Measurements from ENCODE around the gene MBNL1. TPM values are rescaled to one million over a fixed set of nuclear protein-coding genes. Genes with fewer than 3 reads are reported as not detected.
"Not testable (repeated sequence)": the region's sequence is repeated elsewhere in the genome, so short reads cannot be mapped to it uniquely, and the experiment has no call there.

Gene MBNL1
- total RNA-seq, 1 donor from 2014 or later = 311 TPM

DNA sequence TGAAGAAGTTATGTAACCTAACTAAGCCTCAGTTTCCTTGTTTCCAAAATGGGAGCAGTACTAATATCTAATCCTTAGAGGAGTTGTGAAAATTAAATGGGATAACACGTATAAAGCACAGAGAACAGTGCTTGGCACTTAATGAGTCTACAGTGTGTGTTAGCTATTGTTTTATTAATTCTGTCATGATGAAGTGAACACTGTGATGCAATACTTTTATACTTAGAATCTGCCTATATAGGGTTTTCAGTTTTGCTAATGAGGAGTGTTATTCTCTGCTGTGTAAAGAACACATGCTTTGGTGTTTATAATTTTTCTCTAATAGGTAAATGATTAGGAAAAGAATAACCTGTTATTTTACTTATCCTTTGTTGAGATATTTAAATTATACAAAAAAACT, 65.2 kb downstream of the MBNL1 start:
- H3K27ac ChIP-seq = no peak overlapping the region
- intact Hi-C loops (cut with DNase I) = no loop called here

GRCh38 chr3:152334761-152335160, 66.0 kb downstream of the MBNL1 start:
- intact Hi-C loops (cut with DNase I) = no loop called here
- no peak for DNase-seq (ENCODE audit: extremely low spot score in 2 of 2)
- H3K9me3 ChIP-seq = no peaks in the 10 kb centered on the region
- H3K36me3 ChIP-seq = no peaks in the 10 kb centered on the region
- no peak overlapping the region for H3K27ac ChIP-seq
- H3K4me1 ChIP-seq = peaks cover 61% of the 10 kb centered on the region
- no peak overlapping the region for H3K4me3 ChIP-seq
- no peaks in the 10 kb centered on the region for H3K27me3 ChIP-seq
- TF ChIP-seq CTCF (IDR thresholded peaks at IDR 0.05) (no peak), POLR2A (IDR thresholded peaks at IDR 0.05) (no peak), POLR2AphosphoS5 (IDR thresholded peaks at IDR 0.05; ENCODE audit: insufficient read depth in 1 of 2, low read depth in 1 of 2) (no peak)

More for the DNA sequence above, 65.2 kb downstream of the MBNL1 start:
- Histone ChIP-seq H3K4me3 (no peak overlapping the region), H3K36me3 (no peaks in the 10 kb centered on the region), H3K4me1 (peaks cover 64% of the 10 kb centered on the region), H3K9me3 (no peaks in the 10 kb centered on the region), H3K27me3 (no peaks in the 10 kb centered on the region)
- TF ChIP-seq POLR2A (IDR thresholded peaks at IDR 0.05) (no peak), CTCF (IDR thresholded peaks at IDR 0.05) (no peak), POLR2AphosphoS5 (IDR thresholded peaks at IDR 0.05; ENCODE audit: insufficient read depth in 1 of 2, low read depth in 1 of 2) (no peak)
- no peak for DNase-seq (ENCODE audit: extremely low spot score in 2 of 2)

DNA sequence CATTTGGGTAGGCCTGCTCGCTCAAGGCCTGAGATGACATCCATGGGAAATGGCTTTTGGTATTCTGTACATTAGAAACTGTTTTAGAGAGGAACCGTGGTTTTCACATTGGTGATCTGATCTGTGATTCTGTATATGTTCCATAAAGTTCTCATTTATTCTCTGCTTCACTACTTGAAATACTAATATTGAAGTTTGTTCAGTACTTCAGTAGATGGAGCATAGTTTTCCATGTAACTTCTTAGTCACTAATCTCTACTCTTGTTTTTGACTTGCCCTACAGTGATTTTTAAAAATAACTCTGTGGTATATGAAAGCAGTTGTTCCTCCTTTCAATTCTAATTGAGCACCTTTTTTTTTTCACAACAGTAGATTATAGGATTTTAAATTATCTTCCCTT, 66.5 kb downstream of the MBNL1 start:
- no peak for TF ChIP-seq CTCF (IDR thresholded peaks at IDR 0.05)
- no peak for TF ChIP-seq POLR2A (IDR thresholded peaks at IDR 0.05)
- no peak for TF ChIP-seq POLR2AphosphoS5 (IDR thresholded peaks at IDR 0.05; ENCODE audit: insufficient read depth in 1 of 2, low read depth in 1 of 2)
- Histone ChIP-seq H3K4me1 (peaks cover 61% of the 10 kb centered on the region), H3K27ac (no peak overlapping the region), H3K36me3 (peaks cover 0 to 3% of the 10 kb centered on the region in 2 donors), H3K4me3 (no peak overlapping the region), H3K9me3 (no peaks in the 10 kb centered on the region), H3K27me3 (no peaks in the 10 kb centered on the region)
- intact Hi-C loops (cut with DNase I) = no loop called here
- DNase-seq (ENCODE audit: extremely low spot score in 2 of 2) = no peak

GRCh38 chr3:152337337-152337736, 68.6 kb downstream of the MBNL1 start:
- not testable (repeated sequence) for H3K27ac ChIP-seq, H3K9me3 ChIP-seq

DNA sequence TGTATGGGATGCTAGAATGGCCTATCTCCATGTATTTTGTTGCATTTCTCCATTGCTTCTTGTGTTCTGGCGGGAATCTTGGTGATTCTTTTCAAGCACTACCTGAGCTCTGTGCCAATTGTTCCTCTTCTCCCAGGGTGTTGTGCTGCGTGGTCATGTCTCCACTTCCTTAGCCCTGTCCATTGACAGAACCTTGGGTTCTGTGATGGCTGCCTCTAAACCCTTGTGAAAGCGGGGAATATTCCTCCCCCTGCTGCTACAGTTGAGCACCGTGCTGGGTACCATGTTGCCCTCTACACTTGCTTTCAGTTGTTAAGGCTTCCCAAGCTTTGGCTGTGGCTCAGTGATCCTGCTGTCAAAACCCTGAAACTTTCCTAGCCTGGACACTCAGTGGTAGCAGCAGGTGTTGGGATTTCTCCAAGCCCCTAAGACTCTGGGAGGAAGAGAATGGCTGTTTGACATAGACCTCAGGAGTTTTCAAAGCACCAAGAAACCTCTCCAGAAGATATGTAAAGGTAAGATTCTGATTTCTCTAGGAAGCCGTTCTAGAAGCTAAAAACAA, 69.5 kb downstream of the MBNL1 start:
- TF ChIP-seq POLR2A (IDR thresholded peaks at IDR 0.05) (no peak), POLR2AphosphoS5 (IDR thresholded peaks at IDR 0.05; ENCODE audit: insufficient read depth in 1 of 2, low read depth in 1 of 2) (no peak), CTCF (IDR thresholded peaks at IDR 0.05) (no peak)
- Histone ChIP-seq H3K4me3 (no peak overlapping the region), H3K9me3 (no peaks in the 10 kb centered on the region), H3K27ac (no peak overlapping the region), H3K4me1 (peaks cover 59% of the 10 kb centered on the region), H3K36me3 (peaks cover 0 to 9% of the 10 kb centered on the region in 2 donors), H3K27me3 (no peaks in the 10 kb centered on the region)
- intact Hi-C loops (cut with DNase I) = no loop called here
- no peak for DNase-seq (ENCODE audit: extremely low spot score in 2 of 2)

More at GRCh38 chr3:152337337-152337736, 68.6 kb downstream of the MBNL1 start:
- H3K36me3 ChIP-seq; H3K4me3 ChIP-seq; intact Hi-C loops (cut with DNase I); DNase-seq (ENCODE audit: extremely low spot score in 2 of 2); H3K27me3 ChIP-seq: not testable (repeated sequence)
- peaks cover 60% of the 10 kb centered on the region for H3K4me1 ChIP-seq

Data from vagina (tissue), 2 donors.